Measurements from ENCODE around the gene JAM2. TPM values are rescaled to one million over a fixed set of nuclear protein-coding genes. Genes with fewer than 3 reads are reported as not detected.

Gene JAM2
- total and polyA plus RNA-seq, 10 of the 15 experiments (the other 5 are each of a cell fraction or from before 2014, with no cell fraction given), result 2.1 to 30.4 (median 8.6) TPM

- no peak for TF ChIP-seq MEF2B (IDR thresholded peaks at IDR 0.05; ENCODE audit: partially characterized antibody, poor library complexity, severe bottlenecking)
- TF ChIP-seq NRF1 (conservative IDR thresholded peaks at IDR 0.05; ENCODE audit: low read depth, low read length), result no peak
- TF ChIP-seq ZBTB33 (IDR thresholded peaks at IDR 0.05), result no peak
- TF ChIP-seq, protein P1, sequence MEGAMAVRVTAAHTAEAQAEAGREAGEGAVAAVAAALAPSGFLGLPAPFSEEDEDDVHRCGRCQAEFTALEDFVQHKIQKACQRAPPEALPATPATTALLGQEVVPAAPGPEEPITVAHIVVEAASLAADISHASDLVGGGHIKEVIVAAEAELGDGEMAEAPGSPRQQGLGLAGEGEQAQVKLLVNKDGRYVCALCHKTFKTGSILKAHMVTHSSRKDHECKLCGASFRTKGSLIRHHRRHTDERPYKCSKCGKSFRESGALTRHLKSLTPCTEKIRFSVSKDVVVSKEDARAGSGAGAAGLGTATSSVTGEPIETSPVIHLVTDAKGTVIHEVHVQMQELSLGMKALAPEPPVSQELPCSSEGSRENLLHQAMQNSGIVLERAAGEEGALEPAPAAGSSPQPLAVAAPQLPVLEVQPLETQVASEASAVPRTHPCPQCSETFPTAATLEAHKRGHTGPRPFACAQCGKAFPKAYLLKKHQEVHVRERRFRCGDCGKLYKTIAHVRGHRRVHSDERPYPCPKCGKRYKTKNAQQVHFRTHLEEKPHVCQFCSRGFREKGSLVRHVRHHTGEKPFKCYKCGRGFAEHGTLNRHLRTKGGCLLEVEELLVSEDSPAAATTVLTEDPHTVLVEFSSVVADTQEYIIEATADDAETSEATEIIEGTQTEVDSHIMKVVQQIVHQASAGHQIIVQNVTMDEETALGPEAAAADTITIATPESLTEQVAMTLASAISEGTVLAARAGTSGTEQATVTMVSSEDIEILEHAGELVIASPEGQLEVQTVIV (IDR thresholded peaks at IDR 0.05; ENCODE audit: borderline replicate concordance, partially characterized antibody), result no peak
- no peak for TF ChIP-seq ASH2L (IDR thresholded peaks at IDR 0.05; ENCODE audit: borderline replicate concordance, low read depth)
- TF ChIP-seq KLF5 (IDR thresholded peaks at IDR 0.05; ENCODE audit: partially characterized antibody), result no peak
Observed at GRCh38 chr21:25732091-25732760, 93.2 kb downstream of the JAM2 start (continued).
